Myocyte (in vitro differentiated cells): ENCODE data around the gene HPGD. TPM values are rescaled to one million over a fixed set of nuclear protein-coding genes. Genes with fewer than 3 reads are reported as not detected.
"Not testable (repeated sequence)": the region's sequence is repeated elsewhere in the genome, so short reads cannot be mapped to it uniquely, and the experiment has no call there.

Source experiments
- DNase-seq: peaks from one replicate; pipeline ENCODE4 v3.0.0-alpha.2; 2012; ENCODE audit warnings: low read depth
- total RNA-seq: library from RNA; depleted of rRNA; stranded (reverse); fragments of >200 nt; gene quantifications from 2 replicates; pipeline ENCODE4 v1.2.3, GENCODE V29; 2014

HPGD gene
- total RNA-seq, 1 donor from 2014 or later: 0.45 TPM

DNA sequence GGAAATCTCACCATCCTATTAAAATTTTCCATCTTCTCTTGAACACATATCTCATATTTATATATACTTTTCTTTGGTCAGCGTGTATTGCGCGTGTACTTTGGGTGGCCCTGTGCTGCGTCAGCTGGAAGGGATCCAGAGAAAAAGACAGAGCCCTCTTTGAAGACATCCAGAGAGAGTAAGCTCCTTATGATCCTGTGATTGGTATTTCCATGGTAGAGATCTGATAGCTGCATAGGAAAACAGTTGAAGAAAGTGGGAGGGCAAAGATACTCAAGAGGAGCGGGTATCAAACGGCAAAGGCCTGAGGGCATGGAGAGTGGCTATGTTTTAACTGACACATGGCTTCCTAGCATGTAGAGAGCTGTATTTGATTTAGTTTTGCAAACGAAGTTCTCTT is 4.4 kb upstream of the HPGD start:
- DNase-seq: no peak

DNA sequence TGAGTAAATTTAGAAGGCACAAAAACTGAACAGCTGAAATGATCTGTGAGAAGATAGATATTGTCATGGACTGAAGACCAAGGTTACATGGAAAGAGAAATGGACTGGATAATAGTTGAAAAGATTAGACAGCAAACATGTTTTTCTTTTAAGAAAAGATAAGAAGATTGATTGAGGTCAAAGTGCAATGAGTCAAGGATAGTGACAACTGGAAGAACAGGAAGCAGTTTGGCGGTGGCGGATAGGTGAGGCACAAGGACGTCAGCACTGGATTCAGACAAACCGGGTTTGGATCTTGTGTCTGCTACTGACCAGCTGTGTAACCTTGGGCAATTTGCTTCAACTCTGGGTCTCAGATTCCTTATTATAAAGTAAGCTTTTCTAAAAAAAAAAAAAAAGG is 2.0 kb upstream of the HPGD start:
- DNase-seq: no peak

DNA sequence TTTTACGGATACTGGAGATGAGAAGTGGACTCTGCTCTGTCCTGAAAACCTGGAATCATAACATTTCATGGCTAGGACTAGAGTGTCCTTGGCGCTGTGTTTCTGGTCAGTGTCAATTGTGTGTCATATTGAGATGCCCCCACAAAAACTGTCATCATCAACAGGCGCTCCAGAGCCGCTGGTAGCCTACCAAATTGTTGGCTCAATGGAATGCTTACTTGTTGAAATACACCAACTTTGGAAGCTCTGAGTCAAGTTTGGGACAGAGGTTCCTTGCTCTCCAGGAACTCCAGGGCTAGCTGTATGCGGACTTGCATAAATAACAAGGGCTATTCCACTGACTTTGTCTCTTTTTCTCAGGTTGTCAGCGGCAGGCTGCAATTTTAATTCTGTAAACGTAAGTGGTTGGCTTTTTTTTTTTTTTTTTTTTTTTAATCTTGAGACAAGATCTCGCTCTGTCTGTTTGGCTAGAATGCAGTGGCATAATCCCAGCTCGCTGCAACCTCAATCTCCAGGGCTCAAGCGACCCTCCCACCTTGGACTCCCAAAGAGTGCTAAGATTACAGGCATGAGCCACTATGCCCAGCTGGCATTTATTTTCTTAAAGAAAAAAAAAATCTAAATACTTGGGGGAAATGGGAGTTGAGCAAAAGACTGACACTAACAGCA is 871 bp upstream of the HPGD start:
- DNase-seq: peak; percentile 28

DNA sequence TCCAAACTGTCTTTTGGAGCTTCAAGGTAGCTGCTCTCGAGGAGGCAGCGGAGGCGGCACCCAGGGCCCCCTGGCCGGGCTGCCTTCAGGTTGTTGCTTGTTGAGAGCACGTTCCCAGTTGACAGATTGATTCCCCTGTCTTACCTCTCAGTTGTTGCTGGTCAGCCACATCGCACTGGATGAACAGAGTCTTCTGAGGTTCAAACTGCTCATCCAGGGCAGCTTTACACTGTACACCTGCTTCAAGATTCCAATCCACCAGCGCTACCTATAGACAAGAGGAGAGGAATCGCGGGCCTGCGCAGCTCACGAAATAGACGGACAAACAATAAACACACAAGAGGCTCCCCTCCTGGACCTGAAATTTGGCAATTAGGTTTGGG is 497 bp downstream of the HPGD start:
- DNase-seq: peak; percentile 2

DNA sequence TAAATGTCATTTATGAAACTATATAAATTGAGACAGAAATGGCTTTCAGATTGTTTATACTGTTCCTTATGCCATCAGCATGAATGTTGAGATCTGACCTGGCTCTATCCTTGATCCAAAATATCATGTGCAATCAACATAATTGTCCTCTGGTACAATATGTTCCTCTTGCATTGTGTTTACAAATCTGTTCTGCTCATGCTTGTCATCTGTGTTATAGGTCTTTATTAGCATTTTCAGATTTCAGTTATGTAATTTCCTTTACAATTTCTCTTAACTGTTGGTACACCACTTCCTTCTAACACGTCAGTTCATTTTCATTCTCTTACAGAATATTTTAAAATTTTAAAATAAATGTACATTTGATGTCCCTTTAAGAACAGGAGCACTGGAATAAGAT is 1.6 kb downstream of the HPGD start:
- DNase-seq: no peak

DNA sequence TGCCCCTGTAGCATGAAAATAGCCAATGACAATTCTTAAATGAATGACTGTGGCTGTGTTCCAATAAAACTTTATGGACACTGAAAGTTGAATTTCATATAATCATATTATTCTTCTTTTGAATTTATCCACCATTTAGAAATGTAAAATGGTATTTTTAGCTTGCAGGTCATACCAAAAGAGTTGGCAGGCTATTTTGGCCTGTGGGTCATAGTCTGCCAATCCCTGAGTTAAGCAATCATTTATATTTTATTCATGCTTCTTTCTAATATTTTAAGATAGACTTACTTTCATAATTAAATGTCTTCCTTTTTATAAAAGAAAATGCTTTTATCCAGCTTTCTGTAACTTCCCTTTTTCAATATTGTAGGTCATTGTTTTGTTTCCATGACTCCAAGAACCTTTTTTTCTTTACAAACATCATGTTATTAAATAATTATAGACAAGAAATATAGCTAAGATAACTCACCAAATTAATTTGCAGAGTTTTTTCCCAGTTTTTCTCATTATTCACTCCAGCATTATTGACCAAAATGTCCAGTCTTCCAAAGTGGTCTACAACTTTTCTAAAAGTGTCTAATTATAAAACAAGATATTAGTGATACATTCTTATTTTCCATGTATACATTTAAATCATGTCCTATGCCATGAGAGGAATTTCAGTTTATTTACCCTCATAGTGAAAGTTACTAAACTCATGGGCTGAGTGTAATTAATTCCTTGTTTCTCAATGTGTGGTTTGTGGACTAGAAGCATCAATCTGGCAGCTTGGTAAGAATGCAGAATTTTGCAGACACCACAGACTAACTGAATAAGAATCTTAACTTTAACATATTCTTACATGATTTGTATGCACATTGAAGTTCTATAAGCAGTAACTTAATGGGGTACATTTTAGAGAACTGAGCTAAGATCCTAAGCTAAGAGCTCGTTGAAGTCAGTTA is 4.5 kb downstream of the HPGD start:
- DNase-seq: peak; percentile 6

DNA sequence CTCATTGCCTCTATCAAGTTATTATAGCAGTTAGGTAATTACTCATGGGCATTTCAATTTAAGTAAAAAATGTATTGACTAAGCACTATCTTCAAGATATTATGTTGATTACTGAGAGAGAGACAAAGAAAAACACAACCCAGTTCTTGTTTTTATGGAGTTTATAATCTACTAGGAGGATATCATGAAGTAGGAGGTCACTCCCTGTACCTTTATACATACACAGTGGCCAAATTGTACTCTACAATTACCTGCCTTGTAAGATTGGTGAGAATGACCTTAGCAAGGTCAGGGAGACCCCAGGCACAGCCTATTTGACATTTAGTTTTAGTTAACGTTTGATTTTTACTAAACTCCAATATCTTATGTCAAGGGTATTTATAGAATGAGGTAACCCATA is 5.5 kb downstream of the HPGD start:
- DNase-seq: no peak

DNA sequence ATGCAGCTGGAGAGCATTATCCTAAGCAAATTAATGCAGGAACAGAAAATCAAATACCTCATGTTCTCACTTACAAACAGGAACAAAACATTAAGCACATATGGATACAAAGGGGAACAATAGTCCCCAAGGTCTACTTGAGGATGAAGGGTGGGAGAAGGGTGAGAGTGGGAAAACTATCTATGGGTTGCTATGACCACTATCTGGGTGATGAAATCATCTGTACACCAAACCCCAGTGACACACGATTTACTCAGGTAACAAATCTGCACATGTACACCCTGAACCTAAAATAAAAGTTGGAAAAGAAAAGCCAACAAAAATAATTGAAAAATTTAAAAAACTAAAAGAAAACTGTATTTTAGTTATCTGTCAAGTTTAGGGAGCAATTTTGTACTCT is 5.9 kb downstream of the HPGD start:
- no peak for DNase-seq

DNA sequence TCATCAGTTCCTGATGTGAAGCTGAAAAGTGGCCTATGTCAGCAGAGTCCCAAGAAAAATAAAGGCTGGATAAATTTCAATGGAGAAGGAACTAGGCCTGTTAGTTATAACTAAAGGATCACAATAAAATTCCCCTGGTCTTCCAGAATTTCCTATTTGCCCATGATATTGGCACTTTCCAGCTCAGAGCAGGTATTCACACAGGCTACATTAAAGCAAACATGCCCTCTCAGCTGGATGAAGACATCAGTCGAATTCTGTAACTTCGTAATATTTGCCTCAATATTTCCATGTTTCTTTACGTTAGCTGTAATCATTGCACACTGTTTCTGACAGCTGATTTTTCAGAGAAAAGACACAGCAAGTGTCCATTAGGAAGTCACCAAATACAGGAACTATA is 9.5 kb downstream of the HPGD start:
- DNase-seq: no peak

DNA sequence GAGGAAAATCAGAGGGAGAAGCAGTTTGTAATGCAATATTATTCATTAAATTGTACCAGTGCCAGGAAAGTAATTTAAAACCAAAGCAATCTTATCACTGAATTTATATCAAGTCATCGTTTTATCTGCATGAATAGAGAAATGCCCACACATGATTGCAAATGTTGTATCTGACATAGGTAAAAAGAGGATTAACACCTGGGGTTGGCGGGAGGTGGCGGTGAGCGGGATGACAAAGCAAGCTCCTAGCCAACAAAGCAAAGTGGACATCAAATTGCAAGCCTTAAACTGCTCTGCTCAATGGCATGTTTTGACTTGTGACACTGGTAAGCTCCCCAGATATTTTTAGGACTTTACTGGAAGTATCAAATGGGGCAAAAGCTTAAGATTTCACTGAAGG is 16.4 kb downstream of the HPGD start:
- no peak for DNase-seq

DNA sequence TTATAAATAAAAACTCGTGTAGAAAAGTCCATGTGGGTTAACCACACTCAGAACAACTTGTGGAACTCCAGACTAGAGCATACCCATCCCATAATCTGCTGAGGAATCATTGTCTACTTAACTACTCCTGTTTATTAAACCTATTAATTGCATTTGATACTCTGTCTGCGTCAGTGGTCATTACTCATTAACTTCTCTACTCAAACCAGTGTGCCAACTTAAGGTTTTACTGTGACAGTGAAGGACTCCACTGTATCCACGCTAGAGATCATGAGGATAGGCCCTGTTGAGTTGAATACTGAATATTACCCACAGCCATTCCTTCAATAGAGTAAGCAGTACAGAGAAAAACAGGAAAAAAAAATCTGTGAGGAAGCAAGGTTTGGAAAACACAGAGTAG is 17.3 kb downstream of the HPGD start:
- DNase-seq: no peak

DNA sequence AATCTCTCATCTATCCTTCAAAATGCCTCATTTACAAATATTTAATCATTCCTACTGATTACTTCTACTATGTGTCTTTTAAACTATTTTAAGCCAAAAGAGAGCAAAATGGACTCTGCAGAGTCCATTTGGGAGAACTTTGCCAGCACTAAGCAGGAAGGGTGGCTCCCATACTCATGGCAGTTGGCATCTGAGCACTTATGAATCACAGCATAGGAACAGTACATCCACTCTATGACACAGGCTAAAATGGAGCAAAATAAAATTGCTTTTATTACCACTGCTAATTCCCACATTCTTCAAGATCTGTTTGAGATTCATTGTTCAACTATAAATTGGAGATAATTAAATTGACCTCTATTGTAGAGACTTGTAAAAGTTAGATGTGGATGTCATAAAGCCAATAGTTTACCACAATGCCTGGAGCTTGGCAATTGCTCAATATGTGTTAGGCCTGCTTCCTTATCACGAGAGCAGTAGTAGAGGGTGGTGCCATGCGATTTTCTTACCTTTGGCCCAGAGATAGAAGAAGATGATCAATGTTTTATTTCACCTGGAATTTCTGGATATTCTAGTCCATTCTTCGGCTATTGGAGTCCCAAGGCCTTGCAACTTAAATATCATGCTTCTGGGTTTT is 19.1 kb downstream of the HPGD start:
- DNase-seq: no peak

DNA sequence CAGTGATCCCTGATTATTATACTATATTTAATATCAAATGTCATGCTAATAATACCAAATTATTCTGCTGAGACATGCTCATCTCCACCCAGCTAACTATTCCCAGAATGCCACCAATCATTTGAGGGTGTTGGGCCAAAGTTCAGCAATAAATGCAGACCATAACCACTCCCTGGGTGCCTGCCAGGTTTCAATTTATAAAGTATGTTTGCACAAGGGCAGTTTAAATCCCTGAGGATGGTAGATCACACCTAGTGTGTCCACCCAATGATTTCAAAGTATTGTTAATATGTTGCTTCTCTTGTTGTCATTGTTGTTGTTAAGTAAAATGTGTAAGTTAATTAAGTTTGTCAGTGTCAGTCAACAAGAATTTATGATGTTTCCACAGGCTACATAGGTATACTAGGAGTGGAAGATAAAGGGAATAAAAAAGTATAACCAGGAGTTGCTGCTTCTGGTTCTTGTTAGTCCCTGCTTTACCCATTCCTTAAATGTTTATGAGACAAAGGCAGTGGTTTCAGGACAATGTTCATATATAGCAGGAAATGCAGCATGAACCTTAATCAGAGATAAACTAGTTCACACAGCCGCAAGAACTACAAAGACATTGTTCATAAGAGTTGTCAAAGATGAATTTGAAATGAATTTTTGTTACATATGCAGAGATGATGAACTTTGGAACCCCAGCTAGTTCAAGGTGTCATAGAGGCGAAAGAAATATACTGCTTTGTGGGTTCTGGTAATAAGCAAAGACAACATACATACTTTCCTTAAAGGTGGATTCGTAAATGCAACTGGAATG is 25.5 kb downstream of the HPGD start:
- DNase-seq: no peak

DNA sequence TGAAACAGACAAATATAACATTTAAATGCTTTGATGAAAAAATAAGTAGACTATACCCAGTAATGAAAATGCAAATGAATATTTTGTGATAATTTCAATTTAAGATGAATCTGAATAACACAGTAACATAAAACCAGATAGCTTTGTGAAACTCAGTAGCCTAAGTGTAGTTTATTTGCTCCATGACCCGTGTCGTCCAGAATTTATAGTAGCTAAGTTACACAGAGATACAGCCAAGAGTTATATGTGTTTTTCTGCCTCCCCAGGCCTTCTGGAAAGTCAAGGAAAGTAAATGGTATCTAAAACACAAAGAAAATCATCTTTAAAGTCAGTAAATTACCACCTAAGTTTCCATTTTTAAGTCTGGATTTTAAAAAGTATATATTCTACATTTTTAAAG is 26.7 kb downstream of the HPGD start:
- no peak for DNase-seq

DNA sequence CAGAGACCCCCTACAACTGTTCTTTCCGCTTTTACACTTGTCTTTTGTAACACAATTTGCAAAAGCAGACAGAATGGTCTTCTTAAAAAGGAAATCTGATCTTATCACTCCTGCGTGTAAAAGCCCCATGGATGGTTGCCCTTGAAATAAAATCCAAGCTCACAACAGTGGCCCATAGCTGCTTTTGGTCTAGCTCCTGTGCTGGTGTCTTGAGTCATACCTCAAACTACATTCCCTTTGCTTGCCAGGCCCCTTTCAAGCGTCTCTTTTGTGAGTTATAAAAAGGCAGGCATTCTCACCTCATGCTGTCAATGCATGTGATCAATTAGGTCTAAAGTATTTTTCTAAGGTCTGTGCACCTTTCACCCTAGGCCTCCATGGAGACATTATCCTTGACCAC is 27.6 kb downstream of the HPGD start:
- no peak for DNase-seq

DNA sequence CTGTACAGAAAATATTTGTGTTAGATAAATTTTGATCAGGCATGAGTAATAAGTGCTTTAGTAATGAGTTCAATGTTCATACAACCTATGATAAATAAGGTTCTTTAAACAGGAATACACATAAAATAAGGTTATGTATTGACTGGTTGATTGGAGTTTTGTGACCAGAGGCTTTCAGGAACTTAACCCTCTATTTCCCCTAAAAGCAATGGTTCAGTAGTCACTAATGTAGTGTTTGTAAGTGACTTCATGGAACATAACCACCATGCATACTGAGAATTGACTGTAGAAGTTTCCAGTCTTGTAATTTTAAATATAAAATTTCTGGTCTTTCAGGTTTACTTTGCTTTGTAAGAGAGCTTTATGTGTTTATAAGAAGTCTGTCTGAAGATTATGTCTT is 28.1 kb downstream of the HPGD start:
- no peak for DNase-seq

DNA sequence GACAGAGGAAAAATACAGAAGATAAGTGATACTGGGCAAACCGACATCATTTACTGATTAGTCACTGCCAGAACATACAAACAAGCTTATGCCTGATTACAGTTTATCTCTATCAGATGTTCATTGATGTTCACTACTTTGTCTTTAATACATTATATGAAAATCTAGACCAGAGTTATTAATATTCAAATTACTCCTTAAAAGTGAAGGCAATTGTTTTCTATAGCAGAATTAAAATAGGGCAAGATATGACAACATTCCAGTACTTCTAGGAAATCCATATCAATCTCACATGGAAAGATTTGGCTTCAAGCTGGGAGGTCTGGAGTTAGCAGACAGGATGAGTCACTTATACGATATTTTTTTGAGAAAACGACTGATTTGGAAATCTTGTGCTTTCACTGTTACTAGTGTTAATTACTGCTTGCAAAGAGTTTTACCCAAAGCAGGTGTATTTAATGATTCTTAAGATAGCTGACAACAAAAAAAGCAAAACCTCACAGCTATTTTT is 31.8 kb downstream of the HPGD start:
- peak; percentile 6 for DNase-seq

DNA sequence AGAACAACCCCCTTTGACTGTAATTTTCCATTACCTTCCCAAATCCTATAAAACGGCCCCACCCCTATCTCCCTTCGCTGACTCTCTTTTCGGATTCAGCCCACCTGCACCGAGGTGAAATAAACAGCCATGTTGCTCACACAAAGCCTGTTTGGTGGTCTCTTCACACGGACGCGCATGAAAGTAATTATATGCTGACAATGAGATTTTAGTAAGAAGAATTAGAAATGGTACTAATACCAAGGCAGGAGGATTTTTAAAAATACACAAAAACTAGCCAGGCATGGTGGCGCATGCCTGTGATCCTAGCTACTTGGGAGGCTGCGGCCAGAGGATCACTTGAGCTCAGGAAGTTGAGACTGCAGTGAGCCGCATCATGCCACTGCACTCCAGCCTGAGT is 33.9 kb downstream of the HPGD start:
- DNase-seq: not testable (repeated sequence)

DNA sequence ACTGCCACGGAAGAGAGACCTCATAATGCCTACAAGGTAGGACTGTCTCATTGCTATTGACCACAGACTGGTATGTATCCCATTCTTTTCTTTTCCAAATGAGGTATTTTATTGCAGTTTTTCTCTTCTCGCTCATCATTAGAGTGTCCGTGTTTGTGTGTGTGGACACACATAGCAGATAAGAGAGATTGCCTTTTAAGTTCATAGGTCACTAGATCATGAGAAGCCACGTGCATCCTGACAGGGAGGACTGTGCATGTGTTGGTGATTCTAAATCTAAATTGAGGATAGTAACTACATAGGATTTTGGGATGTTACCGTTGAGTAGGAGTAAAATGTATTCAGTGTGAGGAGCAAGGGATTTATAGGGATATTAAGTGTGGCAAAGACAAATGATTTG is 37.3 kb downstream of the HPGD start:
- DNase-seq: no peak

DNA sequence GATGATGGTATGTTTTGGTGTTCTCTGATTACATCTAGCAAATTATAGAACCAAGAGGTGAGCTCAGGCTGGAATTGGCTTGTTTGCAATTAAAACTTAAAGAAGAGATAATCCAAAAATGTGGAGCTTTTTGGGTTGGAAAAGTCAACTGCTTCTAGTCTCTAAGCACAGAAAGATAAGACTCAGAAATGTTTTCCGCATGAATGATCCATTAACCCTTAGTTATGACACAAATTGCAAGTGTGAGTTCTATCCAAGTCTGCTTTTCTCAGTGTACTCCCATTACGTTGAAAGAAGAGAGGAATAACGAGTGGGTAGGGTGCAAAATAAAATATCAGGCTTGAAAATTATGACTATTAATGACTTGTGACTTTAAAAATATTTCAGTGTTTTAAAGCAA is 38.5 kb downstream of the HPGD start:
- no peak for DNase-seq

DNA sequence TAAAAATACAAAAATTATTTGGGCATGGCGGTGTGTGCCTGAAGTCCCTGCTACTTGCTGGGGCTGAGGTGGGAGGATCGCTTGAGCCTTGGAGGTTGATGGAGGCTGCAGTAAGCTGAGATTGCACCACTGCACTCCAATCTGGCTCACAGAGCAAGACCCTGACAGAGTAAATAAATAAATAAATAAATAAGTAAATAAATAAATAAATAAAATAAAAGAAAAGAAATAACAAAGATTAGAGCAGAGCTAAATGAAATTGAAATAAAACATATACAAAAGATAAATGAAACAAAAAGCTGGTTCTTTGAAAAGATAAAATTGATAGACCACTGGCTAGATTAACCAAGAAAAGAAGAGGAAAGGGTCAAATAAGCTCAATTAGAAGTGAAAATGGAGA is 43.1 kb downstream of the HPGD start:
- DNase-seq: no peak
